ENCODE measurements around the gene KBTBD12. TPM values are rescaled to one million over a fixed set of nuclear protein-coding genes. Genes with fewer than 3 reads are reported as not detected.
A peak's percentile ranks its signal among the peaks of the same experiment; 100 is the strongest.
"Not testable (repeated sequence)": the region's sequence is repeated elsewhere in the genome, so short reads cannot be mapped to it uniquely, and the experiment has no call there.

Gene KBTBD12
- total and polyA plus RNA-seq, 2 of the 13 experiments (the other 11 are each of a cell fraction or from before 2014, with no cell fraction given), result not detected

GRCh38 chr3:127913841-127914240, 1.2 kb upstream of the KBTBD12 start:
- peak; percentile 50; the same call in 1 of the 2 replicates for TF ChIP-seq NFYB (CRISPR knock-in tag; IDR thresholded peaks at IDR 0.05)
- ATAC-seq; H3K79me2 ChIP-seq (ENCODE audit: insufficient read depth, low read length); H3K9ac ChIP-seq (ENCODE audit: insufficient read depth, low read depth, low read length); H4K20me1 ChIP-seq (ENCODE audit: insufficient read depth, low read length); FAIRE-seq; POLR2A ChIA-PET; intact Hi-C loops (cut with micrococcal nuclease; ENCODE audit: unreplicated experiment); H3K36me3 ChIP-seq (replicated peaks in 1 of 2; ENCODE audit: control insufficient read depth in 1 of 2, insufficient read depth in 2 of 2, low read length in 2 of 2); in situ Hi-C loops (cut with HindIII; ENCODE audit: extremely low pct_ligation_motif_present, low pct_unique_long_range_greater_than_20kb); H3K9me3 ChIP-seq (ENCODE audit: low read length); H3K4me3 ChIP-seq (replicated peaks in 1 of 3; ENCODE audit: insufficient read depth in 1 of 3, low read depth in 2 of 3, low read length in 3 of 3); H3K4me1 ChIP-seq (ENCODE audit: insufficient read depth, low read length); DNase-seq (ENCODE audit: low spot score); H2AFZ ChIP-seq (ENCODE audit: low read length); H3K27ac ChIP-seq (ENCODE audit: extremely low read length, insufficient read depth, low read length); H3K4me2 ChIP-seq (ENCODE audit: low read depth, low read length); BruUV-seq (replicated peaks); H3K27me3 ChIP-seq (ENCODE audit: control insufficient read depth in 1 of 2, insufficient read depth in 2 of 2, low read length in 2 of 2); CTCF ChIA-PET (ENCODE audit: low intra/inter-chr PET ratio, low total read pairs): not testable (repeated sequence)
- 94% methylated on average over 2 of the region's 2 CpGs for WGBS (ENCODE audit: low lambda C conversion rate)

GRCh38 chr3:127914584-127914983, 448 bp upstream of the KBTBD12 start:
- Histone ChIP-seq H3K79me2 (ENCODE audit: insufficient read depth, low read length) (no peaks in the 10 kb centered on the region), H4K20me1 (ENCODE audit: insufficient read depth, low read length) (no peaks in the 10 kb centered on the region), H3K27me3 (ENCODE audit: control insufficient read depth in 1 of 2, insufficient read depth in 2 of 2, low read length in 2 of 2) (peaks cover 0 to 5% of the 10 kb centered on the region in 2 experiments; a peak in 2 of 5 replicates), H3K4me1 (ENCODE audit: insufficient read depth, low read length) (no peaks in the 10 kb centered on the region), H3K4me3 (replicated peaks in 1 of 3; ENCODE audit: insufficient read depth in 1 of 3, low read depth in 2 of 3, low read length in 3 of 3) (no peak overlapping the region), H3K4me2 (ENCODE audit: low read depth, low read length) (no peak overlapping the region), H3K36me3 (replicated peaks in 1 of 2; ENCODE audit: control insufficient read depth in 1 of 2, insufficient read depth in 2 of 2, low read length in 2 of 2) (no peaks in the 10 kb centered on the region), H3K9me3 (ENCODE audit: low read length) (no peaks in the 10 kb centered on the region), H3K9ac (ENCODE audit: insufficient read depth, low read depth, low read length) (no peak overlapping the region), H2AFZ (ENCODE audit: low read length) (no peak overlapping the region), H3K27ac (ENCODE audit: extremely low read length, insufficient read depth, low read length) (no peak overlapping the region)
- DNase-seq (ENCODE audit: low spot score) (no peak), FAIRE-seq (no peak), ATAC-seq (no peak)
- intact Hi-C loops (cut with micrococcal nuclease; ENCODE audit: unreplicated experiment) (no loop called here), in situ Hi-C loops (cut with HindIII; ENCODE audit: extremely low pct_ligation_motif_present, low pct_unique_long_range_greater_than_20kb) (no loop called here)
- WGBS (ENCODE audit: low lambda C conversion rate), result 51% methylated on average over 8 of the region's 8 CpGs
- TF ChIP-seq SOX5 (CRISPR knock-in tag; IDR thresholded peaks at IDR 0.05; ENCODE audit: borderline replicate concordance) (no peak), SNAPC2 (CRISPR knock-in tag; IDR thresholded peaks at IDR 0.05) (no peak), ZNF788 (CRISPR knock-in tag; IDR thresholded peaks at IDR 0.05; ENCODE audit: borderline replicate concordance) (no peak), ZFP36L1 (CRISPR knock-in tag; IDR thresholded peaks at IDR 0.05) (no peak), ZNF280D (CRISPR knock-in tag; IDR thresholded peaks at IDR 0.05) (no peak), RCOR2 (CRISPR knock-in tag; IDR thresholded peaks at IDR 0.05) (no peak)
- BruUV-seq (replicated peaks), result no TSS peak
- CTCF ChIA-PET (ENCODE audit: low intra/inter-chr PET ratio, low total read pairs), result no interaction called here
- POLR2A ChIA-PET, result no interaction called here

Data from HepG2 (cell line).